ENCODE data around the gene MAP4K5. TPM values are rescaled to one million over a fixed set of nuclear protein-coding genes. Genes with fewer than 3 reads are reported as not detected.
"Not testable (repeated sequence)": the region's sequence is repeated elsewhere in the genome, so short reads cannot be mapped to it uniquely, and the experiment has no call there.

Gene MAP4K5
- total RNA-seq, 1 donor from 2014 or later: 69.9 TPM

- no peak for DNase-seq (ENCODE audit: low read depth)
These were observed 521 bp downstream of the MAP4K5 start for GRCh38 chr14:50531595-50532501.

DNA sequence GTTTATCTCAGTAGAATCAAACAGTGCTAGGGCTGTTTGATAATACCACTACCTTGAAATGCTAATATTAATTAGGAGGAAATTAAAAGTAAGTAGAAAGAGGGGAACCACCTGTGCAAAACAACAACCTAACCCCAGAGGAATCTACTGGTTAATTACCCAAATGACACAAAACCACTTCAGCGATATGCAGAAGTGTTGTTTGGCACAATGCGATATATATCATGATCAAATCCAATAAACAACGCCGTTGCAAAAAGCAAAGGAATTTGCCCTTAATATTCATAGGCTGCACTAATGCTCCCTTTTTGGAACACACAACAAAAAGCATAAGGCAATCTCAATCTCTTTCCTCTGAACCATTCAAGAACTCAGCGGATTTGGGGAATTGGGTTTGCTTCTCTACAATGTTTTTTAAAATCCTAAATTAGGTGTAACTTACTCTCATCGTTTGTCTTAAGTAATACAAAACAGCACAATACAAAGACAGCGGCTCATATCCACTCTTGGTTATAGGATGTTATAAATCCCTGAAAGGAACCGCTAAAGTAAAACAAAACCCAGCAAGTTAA is 1.5 kb downstream of the MAP4K5 start:
- no peak for DNase-seq (ENCODE audit: low read depth)

DNA sequence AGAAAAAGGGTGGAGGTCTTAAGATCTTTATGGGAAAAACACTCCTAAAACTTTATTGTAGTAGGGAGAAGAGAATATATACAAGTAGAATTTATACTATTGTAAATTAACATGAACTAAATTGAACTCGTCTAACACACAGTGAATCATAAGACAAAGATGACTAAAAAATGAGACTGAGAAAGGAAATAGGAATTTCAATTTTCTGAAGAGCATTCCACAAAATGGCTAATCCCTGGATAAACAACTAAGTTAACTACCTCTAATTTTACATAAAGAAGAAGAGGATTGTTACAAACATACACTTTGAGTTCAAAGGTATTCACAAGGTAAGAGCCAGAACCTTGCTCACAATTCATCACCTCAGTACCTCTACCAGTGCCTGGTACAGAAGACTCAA is 2.0 kb downstream of the MAP4K5 start:
- DNase-seq (ENCODE audit: low read depth): peak; percentile 67

GRCh38 chr14:50529288-50530179 is 2.8 kb downstream of the MAP4K5 start:
- no peak for DNase-seq (ENCODE audit: low read depth)

DNA sequence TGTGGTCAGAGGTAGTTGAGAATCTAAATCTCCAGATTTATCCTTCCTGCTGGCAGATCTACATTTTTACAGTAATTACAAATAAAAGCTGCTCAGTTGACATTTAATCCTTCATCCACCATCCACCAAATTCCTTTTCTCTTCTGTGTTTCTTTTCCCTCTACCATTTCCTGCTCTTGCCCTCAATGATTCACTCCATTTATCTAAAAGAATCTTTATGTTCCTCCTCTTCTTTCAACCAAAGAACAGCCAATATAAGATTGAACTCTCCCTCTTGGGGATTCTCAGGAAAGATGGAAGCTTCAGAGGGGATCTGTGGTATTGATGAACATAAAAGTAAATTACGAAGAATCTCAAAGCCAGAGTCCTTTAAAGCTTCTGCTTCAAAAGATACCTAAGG is 4.4 kb downstream of the MAP4K5 start:
- DNase-seq (ENCODE audit: low read depth): no peak

GRCh38 chr14:50524731-50525515 is 7.4 kb downstream of the MAP4K5 start:
- DNase-seq (ENCODE audit: low read depth): no peak

GRCh38 chr14:50524060-50524459 is 8.3 kb downstream of the MAP4K5 start:
- DNase-seq (ENCODE audit: low read depth): no peak

DNA sequence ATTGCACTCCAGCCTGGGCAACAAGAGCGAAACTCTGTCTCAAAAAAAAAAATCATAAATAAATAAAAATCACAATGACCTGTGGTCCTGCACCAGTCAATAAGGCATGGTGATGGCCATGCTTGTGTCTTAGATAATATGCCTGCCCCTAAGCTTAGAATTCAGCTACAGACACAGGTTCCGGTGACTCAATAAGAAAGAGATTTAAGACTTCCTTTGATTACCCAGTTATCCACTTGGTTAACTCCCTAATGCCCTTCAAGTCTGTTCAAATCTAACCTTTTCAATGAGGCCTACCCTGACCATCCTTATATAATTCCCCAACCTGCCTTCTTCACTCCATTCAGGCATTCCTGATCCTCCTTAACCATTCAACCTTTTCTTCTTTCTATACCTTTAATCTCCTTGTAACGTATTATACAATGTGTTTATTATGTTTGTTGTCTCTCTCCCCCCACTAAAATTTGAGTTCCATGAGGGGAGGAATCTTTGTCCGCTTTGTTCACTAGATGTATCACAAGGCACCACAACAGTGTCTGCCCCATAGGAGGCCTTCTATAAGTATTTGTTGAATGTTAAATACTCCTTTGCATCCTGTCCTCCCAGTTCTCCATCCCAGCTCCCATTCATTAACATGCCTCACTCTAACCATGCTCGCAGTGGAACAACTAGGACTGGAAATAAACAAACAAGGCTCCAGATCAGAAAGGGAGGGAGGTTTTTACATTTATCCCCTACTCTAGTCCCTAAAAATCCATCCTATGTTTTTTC is 8.9 kb downstream of the MAP4K5 start:
- peak; percentile 57 for DNase-seq (ENCODE audit: low read depth)

DNA sequence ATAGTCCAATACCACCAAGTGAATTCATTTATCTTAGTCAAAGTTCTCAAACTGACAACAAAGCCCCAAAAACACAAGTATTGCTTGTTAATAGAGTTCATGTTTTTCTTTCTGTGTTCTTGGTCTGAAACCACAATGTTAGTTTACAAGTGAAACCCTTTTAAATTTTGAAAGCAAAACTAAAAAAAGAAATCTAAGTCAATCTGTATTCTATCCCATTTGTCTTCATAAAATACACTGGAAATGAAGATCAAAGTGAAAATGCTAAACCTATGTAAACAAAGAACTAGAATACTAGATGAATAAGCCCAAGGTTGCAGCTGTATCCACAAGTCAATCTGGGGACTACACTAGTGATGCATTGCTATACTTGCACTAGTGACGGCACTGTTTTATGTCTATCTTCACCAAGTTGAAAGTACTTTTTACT is 10.4 kb downstream of the MAP4K5 start:
- no peak for DNase-seq (ENCODE audit: low read depth)

- DNase-seq (ENCODE audit: low read depth): peak; percentile 36
These were observed 11.2 kb downstream of the MAP4K5 start for GRCh38 chr14:50520947-50521815.

DNA sequence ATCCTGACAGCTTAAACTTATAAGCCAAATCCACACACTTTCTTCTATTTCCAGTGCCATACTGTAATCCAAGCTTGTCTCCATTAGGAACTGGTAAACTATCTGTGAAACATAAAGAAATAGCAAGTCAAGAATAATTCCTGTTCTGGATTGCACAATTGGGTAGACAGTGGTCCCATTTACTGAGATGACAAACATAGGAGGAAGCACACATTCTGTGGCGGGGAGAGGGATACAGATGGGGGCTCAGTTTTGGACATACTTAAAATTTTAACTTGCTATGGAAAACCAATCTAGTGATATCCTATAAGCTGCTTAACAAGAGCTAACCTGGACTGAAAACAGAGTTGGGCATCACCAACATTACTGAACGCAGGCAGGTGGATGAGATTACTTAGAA is 16.3 kb downstream of the MAP4K5 start:
- DNase-seq (ENCODE audit: low read depth): no peak

GRCh38 chr14:50512463-50512862 is 19.9 kb downstream of the MAP4K5 start:
- no peak for DNase-seq (ENCODE audit: low read depth)

- DNase-seq (ENCODE audit: low read depth): no peak
These were observed 22.2 kb downstream of the MAP4K5 start for GRCh38 chr14:50510157-50510556.

- DNase-seq (ENCODE audit: low read depth): not testable (repeated sequence)
These were observed 25.3 kb downstream of the MAP4K5 start for GRCh38 chr14:50507078-50507477.

- DNase-seq (ENCODE audit: low read depth): peak; percentile 96
These were observed 30.7 kb downstream of the MAP4K5 start for GRCh38 chr14:50501642-50502041.

- DNase-seq (ENCODE audit: low read depth): no peak
These were observed 35.0 kb downstream of the MAP4K5 start for GRCh38 chr14:50497351-50497750.

- no peak for DNase-seq (ENCODE audit: low read depth)
These were observed 42.5 kb downstream of the MAP4K5 start for GRCh38 chr14:50489851-50490250.

DNA sequence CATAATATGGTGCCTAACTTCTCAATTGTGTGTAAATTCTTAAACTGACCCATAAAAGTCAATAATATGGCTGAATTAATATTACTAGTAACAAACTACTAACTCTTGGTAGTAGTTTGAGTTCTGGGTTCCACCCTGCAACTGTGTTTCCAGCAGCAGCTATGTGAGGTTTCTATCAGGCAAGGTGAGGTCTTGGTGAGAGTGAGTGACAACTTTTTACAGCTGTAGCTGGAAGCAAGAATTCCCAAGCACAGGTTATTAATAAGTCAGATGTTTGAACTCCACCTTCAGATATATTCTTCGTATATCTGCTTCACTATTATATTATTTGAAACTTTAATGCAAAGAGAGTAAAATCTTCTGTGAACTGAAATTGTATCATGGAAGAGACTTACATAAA is 43.8 kb downstream of the MAP4K5 start:
- no peak for DNase-seq (ENCODE audit: low read depth)

GRCh38 chr14:50479041-50479440 is 53.3 kb downstream of the MAP4K5 start:
- no peak for DNase-seq (ENCODE audit: low read depth)

DNA sequence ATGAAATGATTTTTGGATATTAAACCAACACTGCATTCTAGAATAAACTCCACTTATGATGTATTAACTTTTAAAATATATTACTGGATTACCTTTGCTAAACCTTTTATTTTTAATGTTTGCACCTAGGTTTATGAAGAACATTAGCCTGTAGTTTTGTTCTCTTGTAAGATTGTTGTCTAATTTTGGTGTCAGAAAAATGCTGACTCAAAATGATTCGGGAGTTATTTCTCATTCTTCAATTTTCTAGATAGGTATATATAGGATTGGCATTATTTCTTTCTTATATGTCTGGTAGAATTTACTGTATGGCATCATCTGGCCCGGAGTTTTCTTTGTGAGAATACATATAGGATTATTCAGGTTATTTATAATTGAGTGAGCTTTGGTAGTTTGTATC is 54.6 kb downstream of the MAP4K5 start:
- no peak for DNase-seq (ENCODE audit: low read depth)

Data from renal cortical epithelial cell (primary cell).